ENCODE results near the gene RANBP6.

Gene RANBP6

GRCh38 chr9:6006749-6007057 lies 8.7 kb downstream of the RANBP6 start:
- no peak for TF ChIP-seq CTCF (conservative IDR thresholded peaks at IDR 0.05)
- no peak for TF ChIP-seq ZFX (IDR thresholded peaks at IDR 0.05)
- no peak overlapping the region; the same call in 1 of the 2 replicates for H3K27ac ChIP-seq

- no peak overlapping the region for H3K27ac ChIP-seq
- no peak for TF ChIP-seq ZFX (IDR thresholded peaks at IDR 0.05)
- no peak for TF ChIP-seq CTCF (conservative IDR thresholded peaks at IDR 0.05)
These were observed 14.5 kb downstream of the RANBP6 start for GRCh38 chr9:6000955-6001354.

- no peak for TF ChIP-seq ZFX (IDR thresholded peaks at IDR 0.05)
- no peak for TF ChIP-seq CTCF (conservative IDR thresholded peaks at IDR 0.05)
- no peak overlapping the region for H3K27ac ChIP-seq
These were observed 15.9 kb downstream of the RANBP6 start for GRCh38 chr9:5999443-6000101.

GRCh38 chr9:5994493-5994892 lies 20.9 kb downstream of the RANBP6 start:
- TF ChIP-seq CTCF (conservative IDR thresholded peaks at IDR 0.05) (no peak), ZFX (IDR thresholded peaks at IDR 0.05) (no peak)

GRCh38 chr9:5988265-5988664 lies 27.2 kb downstream of the RANBP6 start:
- H3K27ac ChIP-seq: no peak overlapping the region
- no peak for TF ChIP-seq CTCF (conservative IDR thresholded peaks at IDR 0.05)
- TF ChIP-seq ZFX (IDR thresholded peaks at IDR 0.05): no peak

More at GRCh38 chr9:5994493-5994892, 20.9 kb downstream of the RANBP6 start:
- no peak overlapping the region for H3K27ac ChIP-seq

- H3K27ac ChIP-seq: no peak overlapping the region
- TF ChIP-seq ZFX (IDR thresholded peaks at IDR 0.05) (no peak), CTCF (conservative IDR thresholded peaks at IDR 0.05) (no peak)
These were observed 32.4 kb downstream of the RANBP6 start for GRCh38 chr9:5983042-5983441.

GRCh38 chr9:5982317-5982716 lies 33.1 kb downstream of the RANBP6 start:
- TF ChIP-seq ZFX (IDR thresholded peaks at IDR 0.05) (no peak), CTCF (conservative IDR thresholded peaks at IDR 0.05) (no peak)
- H3K27ac ChIP-seq: no peak overlapping the region

All from C4-2B (cell line).